H9 (cell line): ENCODE results near the gene ACYP2. TPM values are rescaled to one million over a fixed set of nuclear protein-coding genes. Genes with fewer than 3 reads are reported as not detected.

ENCODE experiments used
- DNase-seq: peaks from one replicate; pipeline ENCODE4 v3.0.0-alpha.2; 2017
- H2AFZ ChIP-seq: one replicate; pipeline ENCODE4 v1.6.1; 2013; ENCODE audit warnings: mild to moderate bottlenecking, low read length, control low read depth, moderate library complexity
- H2AK5ac ChIP-seq: 2 replicates; pipeline ENCODE4 v1.6.1; 2013; ENCODE audit warnings: low read length, control low read depth, mixed read lengths; ENCODE audit not compliant: insufficient read length
- H2BK120ac ChIP-seq: one replicate; pipeline ENCODE4 v1.6.1; 2013; ENCODE audit warnings: low read depth, mild to moderate bottlenecking, low read length, control low read depth, inconsistent platforms; ENCODE audit not compliant: poor library complexity, severe bottlenecking
- H2BK12ac ChIP-seq: 2 replicates; pipeline ENCODE4 v1.6.1; 2013; ENCODE audit warnings: low read length, control low read depth, mixed read lengths, low read depth; ENCODE audit not compliant: insufficient read length
- H2BK15ac ChIP-seq: 2 replicates; pipeline ENCODE4 v1.6.1; 2013; ENCODE audit warnings: low read depth, low read length, control low read depth
- H2BK20ac ChIP-seq: one replicate; pipeline ENCODE4 v1.6.1; 2013; ENCODE audit warnings: low read depth, mild to moderate bottlenecking, low read length, control low read depth, inconsistent platforms; ENCODE audit not compliant: poor library complexity, severe bottlenecking
- H2BK5ac ChIP-seq: 2 replicates; pipeline ENCODE4 v1.6.1; 2013; ENCODE audit warnings: low read length, control low read depth, mixed read lengths; ENCODE audit not compliant: insufficient read length
- H3K14ac ChIP-seq: 2 replicates; pipeline ENCODE4 v1.6.1; 2013; ENCODE audit warnings: low read length, control low read depth; ENCODE audit not compliant: insufficient read depth
- H3K18ac ChIP-seq: 2 replicates; pipeline ENCODE4 v1.6.1; 2013; ENCODE audit warnings: low read depth, mild to moderate bottlenecking, mixed read lengths, low read length, control low read depth; ENCODE audit not compliant: insufficient read length
- H3K23ac ChIP-seq: 2 replicates; pipeline ENCODE4 v1.6.1; 2013; ENCODE audit warnings: low read length, control low read depth, mixed read lengths, low read depth; ENCODE audit not compliant: insufficient read length
- H3K23me2 ChIP-seq: 2 replicates; pipeline ENCODE4 v1.6.1; 2013; ENCODE audit warnings: low read depth, mild to moderate bottlenecking, mixed read lengths, low read length, control low read depth; ENCODE audit not compliant: insufficient read length, poor library complexity, severe bottlenecking
- H3K27ac ChIP-seq: 2 replicates; pipeline ENCODE4 v1.5.1; 2013; ENCODE audit warnings: low read length, control low read depth, mixed read lengths, low read depth; ENCODE audit not compliant: insufficient read length
- H3K27me3 ChIP-seq: 2 replicates; pipeline ENCODE4 v1.6.1; 2013; ENCODE audit warnings: low read length, control low read depth, inconsistent platforms; ENCODE audit not compliant: insufficient read depth
- H3K4ac ChIP-seq: 2 replicates; pipeline ENCODE4 v1.6.1; 2013; ENCODE audit warnings: low read depth, mild to moderate bottlenecking, control low read depth, inconsistent platforms, low read length, moderate library complexity
- H3K4me1 ChIP-seq: 2 replicates; pipeline ENCODE4 v1.6.1; 2013; ENCODE audit warnings: low read length, control low read depth, inconsistent platforms; ENCODE audit not compliant: insufficient read depth
- H3K4me2 ChIP-seq: 2 replicates; pipeline ENCODE4 v1.6.1; 2013; ENCODE audit warnings: low read length, control low read depth, mixed read lengths; ENCODE audit not compliant: insufficient read length, insufficient read depth
- H3K56ac ChIP-seq: 2 replicates; pipeline ENCODE4 v1.6.1; 2013; ENCODE audit warnings: low read depth, mild to moderate bottlenecking, mixed read lengths, low read length, control low read depth; ENCODE audit not compliant: insufficient read length
- H3K79me1 ChIP-seq: 2 replicates; pipeline ENCODE4 v1.6.1; 2013; ENCODE audit warnings: low read depth, mild to moderate bottlenecking, moderate library complexity, low read length, control low read depth, inconsistent platforms; ENCODE audit not compliant: insufficient read depth, poor library complexity, severe bottlenecking
- H3K79me2 ChIP-seq: 2 replicates; pipeline ENCODE4 v1.6.1; 2013; ENCODE audit warnings: low read length, control low read depth, inconsistent platforms; ENCODE audit not compliant: insufficient read depth
- H3K9ac ChIP-seq: 2 replicates; pipeline ENCODE4 v1.6.1; 2013; ENCODE audit warnings: low read length, control low read depth, mixed read lengths; ENCODE audit not compliant: insufficient read length; ENCODE audit errors: extremely low read depth
- H3K9me3 ChIP-seq: one replicate; pipeline ENCODE4 v1.6.1; 2013; ENCODE audit warnings: low read depth, low read length, inconsistent platforms; ENCODE audit not compliant: control insufficient read depth
- H3T11ph ChIP-seq: one replicate; pipeline ENCODE4 v1.6.1; 2013; ENCODE audit warnings: mild to moderate bottlenecking, low read length, control low read depth, inconsistent platforms
- H4K20me1 ChIP-seq: one replicate; pipeline ENCODE4 v1.6.1; 2013; ENCODE audit not compliant: control insufficient read depth, insufficient read length, insufficient read depth
- H4K5ac ChIP-seq: 2 replicates; pipeline ENCODE4 v1.6.1; 2013; ENCODE audit warnings: low read depth, mild to moderate bottlenecking, mixed read lengths, low read length, control low read depth; ENCODE audit not compliant: insufficient read length
- H4K8ac ChIP-seq: replicated peaks from 2 replicates; pipeline ENCODE4 v1.6.1; 2013; ENCODE audit warnings: low read length, control low read depth, mixed read lengths, low read depth; ENCODE audit not compliant: insufficient read length
- H4K91ac ChIP-seq: 2 replicates; pipeline ENCODE4 v1.6.1; 2013; ENCODE audit warnings: low read depth, mild to moderate bottlenecking, moderate library complexity, mixed read lengths, low read length, control low read depth; ENCODE audit not compliant: insufficient read length
- H3K27ac Mint-ChIP-seq, 3 experiments: 2 replicates in 2 of 3; 3 replicates in 1 of 3; pipeline ENCODE4 v1.8.0; 2020 to 2021; ENCODE audit warnings: mixed read lengths in 3 of 3, mild to moderate bottlenecking in 1 of 3, moderate library complexity in 1 of 3
- H3K27me3 Mint-ChIP-seq: 2 replicates; pipeline ENCODE4 v1.8.0; 2021; ENCODE audit warnings: low read depth, mild to moderate bottlenecking, moderate library complexity, mixed read lengths
- H3K36me3 Mint-ChIP-seq, 3 experiments: 2 replicates in 2 of 3; 3 replicates in 1 of 3; pipeline ENCODE4 v1.8.0; 2020 to 2021; ENCODE audit warnings: low read depth in 3 of 3, mixed read lengths in 3 of 3; ENCODE audit not compliant: insufficient read depth in 1 of 3
- H3K4me1 Mint-ChIP-seq, 2 experiments: 2 replicates each; pipeline ENCODE4 v1.8.0; 2020; ENCODE audit warnings: mixed read lengths in 2 of 2
- H3K4me3 Mint-ChIP-seq, 2 experiments: 2 replicates in 1 of 2; 3 replicates in 1 of 2; pipeline ENCODE4 v1.8.0; 2020 to 2021; ENCODE audit warnings: mild to moderate bottlenecking in 2 of 2, mixed read lengths in 2 of 2, moderate library complexity in 1 of 2
- H3K9me3 Mint-ChIP-seq, 2 experiments: 2 replicates in 1 of 2; 3 replicates in 1 of 2; pipeline ENCODE4 v1.8.0; 2020; ENCODE audit warnings: mild to moderate bottlenecking in 2 of 2, mixed read lengths in 2 of 2, moderate library complexity in 1 of 2
- CTCF ChIP-seq: fragments of 200-600 bp; sonication (generic); conservative IDR thresholded peaks from 3 replicates; pipeline ENCODE4 v1.8.0; 2021; ENCODE audit warnings: antibody characterized with exemption, mild to moderate bottlenecking
- WGBS: extraction: QIAGEN DNeasy Blood & Tissue Kit; methylation state at CpG from one replicate; pipeline ENCODE4 v1.1.7; 2013; ENCODE audit warnings: missing lambda C conversion rate, low lambda C conversion rate, mixed read lengths; ENCODE audit not compliant: insufficient read length; ENCODE audit errors: extremely low coverage; 5-methylcytosine and 5-hydroxymethylcytosine counted together
- total RNA-seq: library from RNA; stranded (reverse); gene quantifications from 2 replicates; pipeline ENCODE4 v1.2.1, GENCODE V29; 2021

ACYP2 gene
- total RNA-seq, 1 experiment from 2014 or later, result 3.2 TPM

DNA sequence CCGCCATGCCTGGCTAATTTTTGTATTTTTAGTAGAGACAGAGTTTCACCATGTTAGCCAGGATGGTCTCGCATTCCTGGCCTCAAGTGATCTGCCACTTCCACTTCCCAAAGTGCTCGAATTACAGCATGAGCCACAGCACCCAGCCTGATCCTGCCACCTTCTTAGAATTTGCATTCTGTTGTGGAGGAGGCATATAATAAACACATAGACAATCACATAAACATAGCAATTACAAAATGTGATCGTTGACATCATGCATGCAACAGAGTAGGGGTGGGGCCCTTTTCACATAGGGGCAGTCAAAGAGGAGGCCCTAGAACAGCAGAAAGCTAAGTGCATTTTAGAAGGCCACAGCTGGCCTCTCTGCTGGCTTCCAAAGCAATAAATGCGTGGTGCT is 180.5 kb downstream of the ACYP2 start:
- H3K23me2 ChIP-seq, result no peaks in the 10 kb centered on the region
- no peak overlapping the region for H4K91ac ChIP-seq
- no peak overlapping the region for H3K23ac ChIP-seq
- no peak overlapping the region for H2BK5ac ChIP-seq
- no peaks in the 10 kb centered on the region for H3K9me3 ChIP-seq
- no peak overlapping the region for H2BK12ac ChIP-seq
- no peak overlapping the region for H3K27ac Mint-ChIP-seq
- H2BK20ac ChIP-seq, result no peak overlapping the region
- peaks cover 4% of the 10 kb centered on the region; the same call in 1 of the 2 replicates for H3K27me3 ChIP-seq
- DNase-seq, result no peak
- no CpG with 5 or more reads among the region's 5 CpGs for WGBS
- no peak overlapping the region for H4K5ac ChIP-seq
- no peaks in the 10 kb centered on the region for H4K20me1 ChIP-seq
- no peak overlapping the region for H2BK120ac ChIP-seq
- H2BK15ac ChIP-seq, result no peak overlapping the region
- H3K27ac ChIP-seq, result no peak overlapping the region
- peaks cover 23% of the 10 kb centered on the region for H3K27me3 Mint-ChIP-seq
- H3K14ac ChIP-seq, result no peak overlapping the region
- no peak overlapping the region for H3K18ac ChIP-seq
- H3K79me1 ChIP-seq, result no peaks in the 10 kb centered on the region
- no peak overlapping the region for H3K4me3 Mint-ChIP-seq
- H4K8ac ChIP-seq, result no peak overlapping the region
- no peak for TF ChIP-seq CTCF
- no peak overlapping the region for H3T11ph ChIP-seq
- no peak overlapping the region for H2AK5ac ChIP-seq
- H3K79me2 ChIP-seq, result no peaks in the 10 kb centered on the region; the same call in 1 of the 2 replicates
- no peaks in the 10 kb centered on the region for H3K36me3 Mint-ChIP-seq
- peaks cover 7% of the 10 kb centered on the region in 2 experiments for H3K4me1 Mint-ChIP-seq
- H3K4me2 ChIP-seq, result no peak overlapping the region
- H3K9ac ChIP-seq, result no peak overlapping the region
- no peaks in the 10 kb centered on the region for H3K9me3 Mint-ChIP-seq
- no peaks in the 10 kb centered on the region for H3K4me1 ChIP-seq
- H3K56ac ChIP-seq, result no peak overlapping the region
- H2AFZ ChIP-seq, result no peak overlapping the region
- no peak overlapping the region for H3K4ac ChIP-seq
